GM19035 (cell line): ENCODE measurements around the gene SOX8.

Experiments used
- ATAC-seq: cut with Tn5 transposase; IDR thresholded peaks from one replicate; pipeline ENCODE4 v1.9.1; 2021; ENCODE audit not compliant: unreplicated experiment

SOX8 gene

DNA sequence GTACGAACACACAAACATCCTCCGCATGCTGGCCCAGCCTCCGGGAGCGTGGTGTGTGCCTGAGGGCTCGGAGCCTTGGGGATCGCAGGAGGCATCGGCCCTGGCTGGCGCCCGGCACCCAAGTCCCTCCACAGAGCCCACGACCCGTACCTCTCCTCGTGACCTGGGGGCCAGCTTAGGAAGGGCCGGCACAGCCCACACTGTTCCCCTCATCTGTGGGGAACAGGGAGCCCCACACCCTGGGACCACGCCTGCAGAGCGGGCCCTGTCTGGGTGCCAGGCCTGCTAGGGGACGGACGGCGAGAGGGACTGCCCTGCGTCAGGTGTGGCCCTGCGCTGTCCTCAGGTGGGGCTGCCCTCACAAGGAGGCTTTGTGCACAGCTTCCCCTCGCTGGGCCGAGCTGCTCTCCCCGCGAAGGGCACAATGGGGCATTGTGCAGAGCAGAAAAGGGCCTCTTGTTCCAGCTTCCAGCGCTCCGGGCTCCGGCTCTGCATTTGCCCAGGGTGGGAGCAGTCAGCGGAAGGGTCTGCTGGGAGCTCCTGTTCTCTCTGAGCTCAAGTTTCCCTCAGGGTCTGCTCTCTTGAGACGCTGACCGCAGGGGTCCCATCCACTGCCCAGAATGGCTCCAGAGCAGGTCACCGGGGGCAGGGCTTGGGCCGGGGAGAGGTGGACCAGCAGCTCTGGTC is 9.1 kb upstream of the SOX8 start:
- no peak for ATAC-seq

DNA sequence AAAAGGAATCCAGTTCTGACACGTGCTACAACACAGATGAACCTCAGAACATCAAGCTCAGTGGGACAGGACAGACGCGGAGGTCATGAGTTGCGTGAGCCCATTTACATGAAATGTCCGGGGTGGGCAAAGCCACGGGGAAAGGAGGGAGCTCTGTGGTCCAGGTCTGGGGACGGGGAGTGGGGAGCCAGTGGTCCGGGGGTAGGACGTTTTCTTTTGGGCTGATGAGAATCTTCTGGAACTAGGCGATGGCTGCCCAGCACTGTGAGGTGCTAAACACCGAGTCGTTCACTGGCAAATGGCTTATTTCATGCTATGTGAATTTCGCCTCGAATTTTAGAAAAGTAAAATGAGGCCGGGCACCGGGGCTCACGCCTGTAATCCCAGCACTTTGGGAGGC is 8.2 kb upstream of the SOX8 start:
- no peak for ATAC-seq

- no peak for ATAC-seq
These were observed 7.5 kb upstream of the SOX8 start for GRCh38 chr16:974001-974601.

GRCh38 chr16:974611-975261 is 6.8 kb upstream of the SOX8 start:
- ATAC-seq, result no peak

DNA sequence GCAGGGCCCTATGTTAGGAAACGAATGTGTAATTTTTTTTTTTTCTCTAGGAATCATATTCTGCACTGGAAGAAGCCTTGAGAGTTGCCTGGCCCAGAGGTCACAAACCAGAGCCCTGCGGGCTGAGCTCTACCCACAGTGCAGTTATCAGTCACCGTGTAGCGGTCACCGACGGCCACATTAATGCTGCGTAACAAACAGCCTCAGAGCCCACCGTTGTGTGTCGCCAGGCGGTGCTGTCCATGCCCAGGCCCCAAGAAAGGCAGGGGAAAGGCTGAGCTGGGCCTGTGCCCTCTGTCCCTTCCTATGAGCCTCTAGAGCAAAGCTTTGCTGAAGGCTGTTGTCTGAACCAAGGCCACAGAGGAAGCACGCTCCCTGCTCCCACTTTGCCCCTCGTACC is 6.3 kb upstream of the SOX8 start:
- ATAC-seq, result no peak

DNA sequence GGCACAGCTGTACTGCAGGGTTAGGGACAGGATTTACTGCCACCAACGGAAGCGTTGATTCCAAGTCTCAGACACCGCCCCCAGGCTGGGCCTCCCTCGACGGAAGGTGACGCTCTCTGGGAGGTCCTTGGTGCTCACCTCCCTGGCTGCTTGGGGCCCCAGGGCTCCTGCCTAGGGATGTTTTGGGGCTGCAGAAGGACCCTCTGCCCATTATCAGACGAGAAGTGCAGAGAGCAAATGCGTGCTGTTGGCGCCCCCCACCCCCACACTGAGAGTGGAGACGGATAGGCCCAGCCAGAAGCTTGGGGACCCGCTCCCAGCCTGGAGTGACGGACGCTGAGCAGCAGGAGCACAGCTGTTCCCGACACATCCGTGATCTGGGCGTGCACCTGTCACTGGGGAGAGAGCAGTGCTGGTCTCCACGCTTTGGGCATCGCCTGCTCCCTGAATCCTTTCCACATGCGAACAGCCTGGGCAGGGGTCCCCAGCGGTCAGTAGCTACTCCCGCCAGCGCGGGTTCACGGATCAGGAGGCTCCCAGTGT is 5.1 kb upstream of the SOX8 start:
- no peak for ATAC-seq

- ATAC-seq, result no peak
These were observed 4.4 kb upstream of the SOX8 start for GRCh38 chr16:977081-977701.

DNA sequence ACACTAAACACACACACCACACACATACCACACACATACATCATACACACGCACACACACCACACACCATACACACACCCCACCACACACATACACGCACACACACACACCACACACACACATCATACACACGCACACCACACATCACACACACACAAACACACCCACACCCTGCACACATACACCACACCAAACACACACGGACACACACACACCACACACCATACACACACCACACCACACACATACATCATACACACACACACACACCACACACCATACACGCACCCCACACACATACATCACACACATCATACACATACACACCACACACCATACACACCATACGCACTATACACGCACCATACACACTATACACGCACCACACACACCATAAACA is 3.7 kb upstream of the SOX8 start:
- ATAC-seq, result no peak

DNA sequence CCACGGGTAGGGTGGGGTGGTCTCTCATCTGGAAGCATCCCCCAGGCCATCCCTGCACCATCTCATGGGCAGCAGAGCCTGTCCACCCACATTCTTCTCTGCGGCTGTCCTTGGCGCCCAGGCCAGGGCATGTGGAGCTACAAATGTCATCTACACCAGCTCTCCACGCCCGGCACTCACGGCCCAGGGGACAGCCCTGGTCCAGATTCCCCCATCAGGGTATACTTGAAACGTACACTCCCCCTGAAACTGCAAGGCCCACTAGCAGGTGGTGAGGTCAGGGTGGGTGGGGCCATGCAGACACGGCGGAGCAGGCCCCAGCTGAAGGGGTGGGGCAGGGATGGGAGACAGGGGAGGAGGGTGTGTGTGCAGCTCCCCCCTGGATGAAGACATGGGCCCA is 3.2 kb upstream of the SOX8 start:
- no peak for ATAC-seq

- no peak for ATAC-seq
These were observed 2.4 kb upstream of the SOX8 start for GRCh38 chr16:979147-979546.

GRCh38 chr16:979859-980594 is 1.5 kb upstream of the SOX8 start:
- ATAC-seq, result no peak

- ATAC-seq, result no peak
These were observed 1.0 kb upstream of the SOX8 start for GRCh38 chr16:980595-980854.

DNA sequence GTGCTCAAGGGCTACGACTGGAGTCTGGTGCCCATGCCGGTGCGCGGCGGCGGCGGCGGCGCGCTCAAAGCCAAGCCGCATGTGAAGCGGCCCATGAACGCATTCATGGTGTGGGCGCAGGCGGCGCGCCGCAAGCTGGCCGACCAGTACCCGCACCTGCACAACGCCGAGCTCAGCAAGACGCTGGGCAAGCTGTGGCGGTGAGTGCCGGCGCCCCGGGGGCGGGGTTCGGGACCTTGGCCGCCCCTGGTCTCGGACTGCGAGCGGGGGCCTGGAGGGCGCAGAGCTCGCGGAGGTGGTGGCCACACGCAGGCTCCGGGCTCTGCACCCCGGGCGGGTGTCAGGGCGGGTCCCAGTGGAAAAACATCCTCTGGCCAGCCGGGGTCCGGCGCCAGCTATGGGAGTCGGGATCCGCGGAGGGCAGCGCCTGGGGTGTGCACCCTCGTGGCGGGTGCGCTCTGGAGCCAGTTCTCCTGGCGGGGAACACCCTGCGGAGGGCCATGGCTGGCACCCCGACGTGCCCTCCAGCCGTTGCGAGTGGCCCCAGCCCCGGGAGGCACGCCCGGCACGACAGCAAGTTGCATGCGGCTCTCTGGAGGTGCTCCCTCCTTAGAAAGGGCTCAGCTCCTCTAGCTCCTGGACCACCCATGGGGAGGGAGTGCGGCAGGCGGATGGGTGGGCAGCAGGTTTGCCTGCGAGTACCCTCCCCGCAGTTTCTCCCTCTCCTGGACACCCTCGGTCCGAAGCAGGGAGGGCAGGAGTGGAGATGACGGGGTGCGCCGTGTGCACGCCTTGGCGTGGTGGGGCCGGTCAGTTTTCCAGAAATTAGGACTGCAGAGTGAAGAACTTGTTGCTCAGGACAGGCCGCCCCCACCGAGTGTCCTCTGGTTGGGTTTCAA is 824 bp downstream of the SOX8 start:
- ATAC-seq, result no peak

DNA sequence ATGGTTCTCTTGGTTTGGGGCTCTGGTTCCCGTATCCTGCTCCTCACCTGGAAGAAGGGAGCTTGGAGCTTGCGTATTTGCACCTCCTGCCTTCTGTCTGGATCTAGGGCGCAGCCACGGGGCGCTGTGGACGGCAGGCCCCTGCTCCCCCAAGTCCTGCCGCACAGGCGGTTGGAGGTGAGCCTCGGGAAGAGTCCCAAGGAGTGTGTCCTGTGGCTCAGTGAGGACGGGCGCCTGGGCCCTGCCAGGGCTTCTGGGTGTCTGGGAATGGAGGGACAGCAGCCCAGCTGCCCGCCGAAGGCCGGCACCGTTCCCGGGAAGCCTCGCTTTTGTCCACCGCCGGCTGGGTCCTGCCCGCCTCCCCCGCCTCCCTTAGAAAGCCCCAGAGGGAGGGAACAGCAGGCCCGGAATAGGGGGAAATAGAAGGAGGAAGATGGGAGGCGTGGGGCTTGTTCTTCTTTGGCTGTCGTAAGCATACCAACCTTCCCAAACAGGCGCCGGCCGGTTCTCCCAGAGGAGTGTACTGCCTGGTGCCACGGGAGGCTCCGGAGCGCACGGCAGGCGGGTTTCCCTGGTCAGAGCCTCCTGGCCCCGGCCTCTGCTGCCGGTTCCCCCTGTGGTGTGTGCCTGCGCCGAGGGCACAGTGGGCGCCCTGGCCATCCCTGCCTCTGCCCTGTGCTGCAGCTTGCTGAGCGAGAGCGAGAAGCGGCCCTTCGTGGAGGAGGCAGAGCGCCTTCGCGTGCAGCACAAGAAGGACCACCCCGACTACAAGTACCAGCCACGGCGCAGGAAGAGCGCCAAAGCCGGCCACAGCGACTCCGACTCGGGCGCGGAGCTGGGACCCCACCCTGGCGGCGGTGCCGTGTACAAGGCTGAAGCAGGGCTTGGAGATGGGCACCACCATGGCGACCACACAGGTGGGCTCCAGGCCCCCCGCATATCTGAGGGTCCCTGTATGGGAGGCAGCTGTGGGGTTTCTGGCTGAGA is 1.8 kb downstream of the SOX8 start:
- no peak for ATAC-seq

- ATAC-seq, result no peak
These were observed 2.6 kb downstream of the SOX8 start for GRCh38 chr16:984121-984694.

DNA sequence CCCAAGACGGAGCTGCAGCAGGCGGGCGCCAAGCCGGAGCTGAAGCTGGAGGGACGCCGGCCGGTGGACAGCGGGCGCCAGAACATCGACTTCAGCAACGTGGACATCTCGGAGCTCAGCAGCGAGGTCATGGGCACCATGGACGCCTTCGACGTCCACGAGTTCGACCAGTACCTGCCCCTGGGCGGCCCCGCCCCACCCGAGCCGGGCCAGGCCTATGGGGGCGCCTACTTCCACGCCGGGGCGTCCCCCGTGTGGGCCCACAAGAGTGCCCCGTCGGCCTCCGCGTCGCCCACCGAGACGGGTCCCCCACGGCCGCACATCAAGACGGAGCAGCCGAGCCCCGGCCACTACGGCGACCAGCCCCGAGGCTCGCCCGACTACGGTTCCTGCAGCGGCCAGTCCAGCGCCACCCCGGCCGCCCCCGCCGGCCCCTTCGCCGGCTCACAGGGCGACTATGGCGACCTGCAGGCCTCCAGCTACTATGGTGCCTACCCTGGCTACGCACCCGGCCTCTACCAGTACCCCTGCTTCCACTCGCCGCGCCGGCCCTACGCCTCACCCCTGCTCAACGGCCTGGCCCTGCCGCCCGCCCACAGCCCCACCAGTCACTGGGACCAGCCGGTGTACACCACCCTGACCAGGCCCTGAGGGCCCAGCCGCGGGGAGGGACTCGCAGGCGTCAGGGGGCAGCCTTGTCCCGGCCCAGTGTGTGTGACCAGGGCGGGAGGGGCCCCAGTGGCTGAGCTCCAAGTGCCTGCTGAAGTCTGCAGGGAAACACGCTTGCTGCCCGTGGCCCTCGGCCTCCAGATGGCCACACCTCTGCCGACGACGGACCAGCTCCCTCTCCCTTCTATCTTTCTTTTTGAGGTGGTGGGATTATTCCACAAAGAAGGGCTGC is 3.4 kb downstream of the SOX8 start:
- ATAC-seq, result no peak

DNA sequence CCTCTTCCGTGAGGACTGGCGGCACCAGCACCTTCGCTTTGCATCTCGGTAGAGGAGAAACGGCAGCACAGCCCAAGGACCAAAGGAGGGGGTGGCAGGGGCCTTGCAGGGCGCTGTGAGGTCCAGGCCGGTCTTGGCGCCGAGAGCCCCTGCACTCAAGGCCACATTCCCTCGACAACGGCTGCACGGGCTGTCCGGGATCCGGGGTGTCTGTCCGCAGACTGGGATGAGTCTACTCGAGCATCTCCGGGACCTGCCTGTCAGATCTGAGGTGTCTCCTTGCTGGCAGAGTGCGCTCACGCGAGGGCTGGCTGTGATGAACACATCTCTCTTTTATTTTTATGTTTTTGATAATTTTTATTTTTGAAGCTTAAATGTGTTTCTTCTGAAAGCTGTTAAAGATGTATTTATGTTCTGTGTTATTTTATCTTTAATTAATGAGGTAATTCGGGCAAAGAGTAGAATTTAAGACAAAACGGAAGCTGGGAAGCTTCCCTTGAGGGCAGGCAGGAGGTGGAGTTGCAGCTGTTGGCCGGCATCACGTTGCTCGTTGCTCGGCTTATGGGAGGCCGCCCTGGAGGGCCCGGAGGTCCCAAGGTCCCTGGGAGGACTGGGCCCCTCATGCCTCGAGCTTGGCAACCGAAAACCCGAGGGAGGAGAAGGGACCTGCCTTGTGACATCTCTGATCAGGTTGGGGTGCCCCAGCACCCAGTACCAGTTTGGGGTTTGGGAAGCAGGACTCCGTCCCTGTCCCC is 4.3 kb downstream of the SOX8 start:
- ATAC-seq, result no peak
